NCI-H1417 treated with DMSO at 0.1 percent for 48 hours (cell line): ENCODE results near the gene SMR3A.
A peak's percentile ranks its signal among the peaks of the same experiment; 100 is the strongest.

Experiments
- DNase-seq: peaks from one replicate; lab custom pipeline; 2025; lab: John Stamatoyannopoulos, UW

The SMR3A gene

DNA sequence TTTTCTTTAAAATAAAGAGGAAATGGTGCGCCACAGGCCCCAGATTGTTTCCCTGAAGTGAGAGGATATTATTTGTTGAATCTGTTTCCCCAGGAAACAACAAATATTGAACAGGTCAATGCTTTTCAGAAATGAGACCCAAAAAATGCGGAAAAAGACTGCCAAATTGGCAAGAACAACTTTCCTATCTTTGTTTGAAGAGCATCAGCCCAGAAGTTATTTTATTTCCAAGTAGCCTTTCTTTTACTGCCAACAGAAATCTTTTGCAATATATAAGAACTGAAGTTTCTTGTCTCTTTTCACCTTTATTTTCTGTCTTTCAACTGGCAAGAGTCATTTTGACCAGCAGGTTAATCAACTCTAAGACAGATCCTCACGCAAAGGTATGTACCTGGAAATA lies at the start of gene SMR3A:
Gene SMR3A (plus strand): TSS at position 301 of the 400 bp plus-strand sequence. CDS start 1,356 bp downstream, outside the sequence.
- no peak for DNase-seq

DNA sequence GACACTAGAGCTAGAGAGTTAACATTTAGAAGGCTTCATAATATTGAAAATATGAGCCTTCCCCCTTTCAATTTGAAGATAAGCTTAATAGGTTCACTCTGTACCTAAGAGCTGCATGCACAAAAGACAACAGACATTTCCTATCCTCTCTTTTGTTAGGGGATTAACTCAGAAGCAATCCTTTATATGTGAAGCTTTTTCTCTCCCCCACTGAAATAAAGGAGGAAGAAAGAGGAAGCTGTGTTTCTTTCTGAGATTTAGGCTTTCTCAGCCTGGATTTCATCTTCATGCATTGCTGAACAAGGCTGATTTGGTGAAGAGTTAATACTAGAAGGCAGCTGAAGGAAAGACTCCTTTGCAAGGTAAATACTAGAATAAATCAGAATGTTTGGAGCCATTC lies 46.8 kb upstream of the SMR3A start:
- DNase-seq, result no peak

GRCh38 chr4:70315928-70316327 lies 44.6 kb upstream of the SMR3A start:
- no peak for DNase-seq

DNA sequence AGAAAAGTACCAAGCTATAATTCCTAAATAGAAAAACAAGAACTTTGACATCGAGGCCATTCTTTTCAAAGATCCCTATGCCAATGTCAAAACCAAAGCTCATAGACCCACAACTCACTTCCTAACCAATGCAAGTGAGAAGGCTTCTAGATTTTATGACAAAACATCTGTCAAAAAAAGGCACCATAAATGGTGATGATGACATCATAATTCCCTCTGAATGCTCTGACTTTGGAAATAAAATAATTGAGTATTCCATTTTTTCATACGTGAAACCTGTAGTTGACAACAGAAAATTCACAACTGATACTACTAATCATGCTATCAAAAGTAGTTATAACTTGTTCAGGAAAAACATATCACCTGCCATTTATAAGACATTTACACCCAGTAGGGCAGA lies 34.5 kb upstream of the SMR3A start:
- no peak for DNase-seq

DNA sequence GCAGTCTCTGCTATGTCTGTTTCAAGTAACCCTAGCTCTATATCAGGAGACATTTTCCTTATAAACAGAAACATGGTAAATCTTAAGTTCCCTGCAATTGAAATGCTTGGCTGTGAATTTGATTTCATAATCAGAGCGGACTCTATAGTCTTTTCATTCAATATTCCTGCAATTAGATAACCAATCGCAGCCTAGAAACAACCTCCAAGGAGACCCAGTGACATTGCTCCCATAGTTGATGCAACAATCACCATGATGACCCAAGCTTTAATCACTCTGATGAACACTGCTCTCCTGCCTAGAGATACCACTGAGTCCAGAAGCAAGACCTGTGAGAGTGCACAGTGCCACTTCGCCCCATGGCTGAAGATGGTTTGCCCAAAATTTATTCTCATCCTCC lies 25.9 kb upstream of the SMR3A start, which contains the start of gene CABS1:
Gene CABS1 (plus strand): TSS at position 301 of the 400 bp plus-strand sequence. CDS start 59 bp downstream, at position 360.
- DNase-seq, result no peak

GRCh38 chr4:70336043-70336442 lies 24.5 kb upstream of the SMR3A start:
- DNase-seq, result no peak

GRCh38 chr4:70337886-70338420 lies 22.6 kb upstream of the SMR3A start:
- DNase-seq, result no peak

DNA sequence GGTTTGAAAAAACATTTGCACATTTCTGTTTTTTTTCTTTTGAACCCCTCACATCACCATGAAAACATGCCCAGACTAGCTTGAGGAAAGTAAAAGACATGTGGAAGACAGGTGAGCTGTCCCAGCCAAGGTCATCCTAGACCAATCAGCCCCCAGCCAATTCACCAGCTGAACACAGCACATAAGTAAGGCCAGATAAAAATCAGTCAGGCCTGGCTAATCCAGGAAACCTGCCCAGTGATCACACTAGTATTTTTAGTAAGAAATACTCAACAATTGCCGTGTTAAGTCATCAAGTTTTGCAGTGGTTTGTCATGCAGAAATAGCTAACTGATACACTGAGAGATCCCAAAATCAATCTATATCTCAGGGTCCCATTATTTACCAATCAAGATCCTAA lies 4.4 kb upstream of the SMR3A start:
- DNase-seq, result no peak

- DNase-seq, result no peak
Observed at GRCh38 chr4:70359115-70359661, 1.4 kb upstream of the SMR3A start.

- no peak for DNase-seq
Observed at GRCh38 chr4:70364002-70364401, 3.4 kb downstream of the SMR3A start.

DNA sequence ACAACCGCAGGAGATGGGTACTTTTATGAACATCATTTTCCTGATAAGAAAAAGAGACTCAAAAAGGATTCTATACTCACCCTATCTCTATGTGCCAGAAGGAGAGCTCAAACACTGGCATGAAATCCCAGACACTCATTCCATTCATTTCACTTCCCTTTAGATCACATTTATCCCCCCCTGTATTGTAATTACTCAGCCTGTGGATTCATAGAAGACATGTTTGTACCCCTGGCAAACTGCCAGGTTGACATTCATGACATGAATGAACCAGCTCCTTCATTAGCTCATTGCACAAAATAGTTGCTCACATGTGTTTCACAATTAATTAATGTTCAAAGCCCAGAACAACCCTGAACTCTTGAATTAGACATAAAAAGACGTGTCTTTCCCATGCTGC lies 4.9 kb downstream of the SMR3A start:
- DNase-seq, result peak; percentile 18

- no peak for DNase-seq
Observed at GRCh38 chr4:70367813-70368212, 7.3 kb downstream of the SMR3A start.

GRCh38 chr4:70371987-70372386 lies 11.4 kb downstream of the SMR3A start:
- no peak for DNase-seq

GRCh38 chr4:70372760-70373159 lies 12.2 kb downstream of the SMR3A start:
- no peak for DNase-seq

DNA sequence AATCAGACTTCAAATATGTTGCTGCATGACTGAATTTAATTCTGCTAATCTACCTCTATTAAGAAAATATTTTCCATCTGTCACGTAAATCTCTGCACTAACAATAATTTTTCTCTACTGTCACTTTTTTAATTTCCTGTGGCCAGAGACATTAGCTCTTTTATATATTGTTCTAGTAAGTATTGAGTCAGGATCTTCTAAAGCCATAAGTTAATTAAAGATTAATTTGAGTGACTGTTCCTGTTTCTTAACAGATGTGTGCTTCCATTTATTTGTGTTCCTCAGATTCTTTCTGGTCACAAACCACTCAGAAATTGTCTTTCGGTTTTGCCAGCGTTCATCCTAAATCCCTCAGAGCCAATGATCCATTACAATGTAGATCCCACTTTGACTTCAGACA lies 20.0 kb downstream of the SMR3A start:
- DNase-seq, result no peak

- DNase-seq, result no peak
Observed at GRCh38 chr4:70382691-70383181, 22.2 kb downstream of the SMR3A start, which contains the start of gene SMR3B. SMR3B (plus strand) TSS chr4:70383131; CDS start chr4:70384511, 1,380 bp downstream.

GRCh38 chr4:70392057-70392776 lies 31.7 kb downstream of the SMR3A start:
- no peak for DNase-seq

DNA sequence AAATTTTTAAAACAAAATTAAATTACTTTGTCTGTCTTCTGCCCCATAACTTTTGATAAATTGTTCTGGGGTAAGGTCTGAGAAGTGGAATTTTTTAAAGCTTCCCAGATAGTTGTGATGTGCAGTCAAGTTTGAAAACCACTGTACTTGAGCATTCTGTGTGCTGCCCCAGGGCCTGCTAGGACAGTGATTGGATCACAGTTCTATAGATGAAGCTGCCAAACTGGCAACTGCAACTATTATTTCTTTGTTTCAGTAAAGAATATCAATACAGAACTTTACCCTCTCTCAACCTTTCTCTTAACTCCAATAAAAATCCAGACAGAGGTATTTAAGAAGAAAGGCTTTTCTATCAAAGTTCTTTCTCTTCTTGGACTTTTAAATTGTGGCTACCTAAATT lies 37.0 kb downstream of the SMR3A start, which contains the start of gene OPRPN:
Gene OPRPN (plus strand): TSS at position 361 of the 400 bp plus-strand sequence. CDS start 1,346 bp downstream, outside the sequence.
- no peak for DNase-seq

GRCh38 chr4:70399319-70399718 lies 38.8 kb downstream of the SMR3A start:
- no peak for DNase-seq

- DNase-seq, result no peak
Observed at GRCh38 chr4:70402762-70403161, 42.2 kb downstream of the SMR3A start.

DNA sequence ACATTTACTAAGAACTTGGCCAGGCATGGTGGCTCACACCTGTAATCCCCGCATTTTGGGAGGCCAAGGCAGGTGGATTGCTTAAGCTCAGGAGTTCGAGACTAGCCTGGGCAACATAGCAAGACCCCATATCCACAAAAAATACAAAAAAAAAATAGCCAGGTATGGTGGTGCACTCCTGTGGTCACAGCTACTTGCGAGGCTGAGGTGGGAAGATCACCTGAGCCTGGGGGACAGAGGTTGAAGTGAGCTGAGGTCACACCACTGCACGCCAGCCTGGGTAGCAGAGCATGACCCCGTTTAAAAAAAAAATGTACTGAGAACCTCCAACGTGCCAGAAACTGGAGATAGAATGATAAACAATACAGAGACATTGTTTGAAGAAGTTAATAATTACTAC lies 45.2 kb downstream of the SMR3A start:
- DNase-seq, result no peak
